Thyroid gland (tissue), 4 donors: ENCODE measurements around the gene CYP26B1.

Experiments used
- POLR2A ChIP-seq, 2 donors: fragments of 450-650 bp; IDR thresholded peaks; one replicate each; pipeline ENCODE4 v1.6.1; 2017; ENCODE audit warnings: antibody characterized with exemption in 2 of 2, mild to moderate bottlenecking in 2 of 2, moderate library complexity in 1 of 2
- TF ChIP-seq, protein P1 (sequence below), 6 experiments: fragments of 200-600 bp in 3 of 6; fragments of 450-650 bp in 3 of 6; sonication (generic) in 3 of 6; IDR thresholded peaks; one replicate each; pipeline ENCODE4 v1.5.1; 2016 to 2019; ENCODE audit warnings: antibody characterized with exemption in 6 of 6, mild to moderate bottlenecking in 2 of 6, inconsistent platforms in 1 of 6, moderate library complexity in 1 of 6

DNA sequence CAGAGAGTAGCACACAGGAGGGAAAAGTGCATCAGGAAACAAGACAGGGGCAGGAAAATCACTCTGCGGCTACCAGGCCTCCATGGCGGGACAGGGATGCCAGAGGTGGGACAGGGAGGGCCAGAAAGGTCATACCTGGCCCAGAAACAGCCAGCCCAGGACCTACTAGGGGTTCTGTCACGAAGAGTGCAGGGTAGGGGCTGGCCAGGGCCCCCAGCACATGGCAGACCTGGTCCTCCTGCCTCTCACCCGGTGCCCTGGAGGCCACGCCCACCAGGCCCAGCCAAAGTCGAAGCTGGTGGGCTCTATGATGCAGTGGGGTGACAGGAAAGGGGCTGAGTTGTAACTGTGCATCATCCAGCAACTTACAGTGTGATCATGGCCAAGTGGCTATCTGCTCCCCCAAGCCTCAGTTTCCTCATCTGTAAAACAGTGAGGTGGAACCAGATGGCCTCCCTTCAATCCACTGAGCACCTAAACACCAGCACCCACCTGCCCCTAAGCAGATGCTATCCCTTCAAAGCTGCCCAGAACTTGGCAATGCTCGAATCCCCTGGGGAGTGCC lies 10.6 kb downstream of the CYP26B1 start:
- TF ChIP-seq, protein P1, sequence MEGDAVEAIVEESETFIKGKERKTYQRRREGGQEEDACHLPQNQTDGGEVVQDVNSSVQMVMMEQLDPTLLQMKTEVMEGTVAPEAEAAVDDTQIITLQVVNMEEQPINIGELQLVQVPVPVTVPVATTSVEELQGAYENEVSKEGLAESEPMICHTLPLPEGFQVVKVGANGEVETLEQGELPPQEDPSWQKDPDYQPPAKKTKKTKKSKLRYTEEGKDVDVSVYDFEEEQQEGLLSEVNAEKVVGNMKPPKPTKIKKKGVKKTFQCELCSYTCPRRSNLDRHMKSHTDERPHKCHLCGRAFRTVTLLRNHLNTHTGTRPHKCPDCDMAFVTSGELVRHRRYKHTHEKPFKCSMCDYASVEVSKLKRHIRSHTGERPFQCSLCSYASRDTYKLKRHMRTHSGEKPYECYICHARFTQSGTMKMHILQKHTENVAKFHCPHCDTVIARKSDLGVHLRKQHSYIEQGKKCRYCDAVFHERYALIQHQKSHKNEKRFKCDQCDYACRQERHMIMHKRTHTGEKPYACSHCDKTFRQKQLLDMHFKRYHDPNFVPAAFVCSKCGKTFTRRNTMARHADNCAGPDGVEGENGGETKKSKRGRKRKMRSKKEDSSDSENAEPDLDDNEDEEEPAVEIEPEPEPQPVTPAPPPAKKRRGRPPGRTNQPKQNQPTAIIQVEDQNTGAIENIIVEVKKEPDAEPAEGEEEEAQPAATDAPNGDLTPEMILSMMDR (IDR thresholded peaks at IDR 0.05), result no peak
- TF ChIP-seq POLR2A (IDR thresholded peaks at IDR 0.05), result no peak
